HG03175 (cell line): ENCODE results near the gene METAP1D.
"Not testable (repeated sequence)": the region's sequence is repeated elsewhere in the genome, so short reads cannot be mapped to it uniquely, and the experiment has no call there.

ENCODE experiments used
- ATAC-seq: cut with Tn5 transposase; IDR thresholded peaks from one replicate; pipeline ENCODE4 v1.9.1; 2021; ENCODE audit warnings: mild to moderate bottlenecking, moderate library complexity; ENCODE audit not compliant: unreplicated experiment

Gene METAP1D

DNA sequence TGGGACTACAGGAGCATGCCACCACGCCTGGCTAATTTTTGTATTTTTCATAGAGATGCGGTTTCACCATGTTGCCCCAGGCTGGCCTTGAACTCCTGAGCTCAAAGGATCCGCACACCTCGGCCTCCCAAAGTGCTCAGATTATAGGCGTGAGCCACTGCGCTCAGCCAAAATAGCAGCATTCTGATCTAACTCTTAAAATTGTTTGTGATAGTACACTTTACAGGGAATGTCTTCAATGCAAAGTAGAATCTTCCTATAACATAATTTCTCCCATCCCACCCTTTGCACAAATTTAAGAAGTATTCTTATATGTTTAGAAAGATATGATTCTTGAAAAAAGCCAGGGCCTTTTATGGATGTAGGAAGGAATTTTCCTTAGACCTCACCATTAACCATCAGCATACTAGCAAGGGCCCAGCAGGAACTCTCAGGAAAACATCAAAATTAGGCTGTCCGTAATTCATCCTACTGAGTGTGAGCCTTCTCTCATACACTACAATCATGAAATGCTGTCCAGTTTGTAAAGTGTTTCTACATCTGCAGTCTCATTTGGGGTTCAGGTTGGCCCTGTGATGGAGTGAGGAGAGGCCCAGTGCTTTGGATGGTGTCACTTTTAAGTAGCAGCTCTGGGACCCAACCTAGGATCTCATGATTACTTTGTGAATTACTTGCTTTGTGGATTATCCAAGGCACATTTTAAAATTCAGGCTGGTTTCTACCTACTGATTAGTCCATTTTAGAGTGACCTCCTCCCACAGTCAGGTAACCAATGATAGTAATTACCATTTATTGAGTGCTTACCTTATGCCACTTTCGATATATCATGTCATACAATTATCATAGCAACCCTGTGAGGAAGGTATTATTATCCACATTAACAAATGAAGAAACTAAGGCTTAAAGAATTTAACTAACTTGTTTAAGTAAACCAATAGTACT lies 48.1 kb downstream of the METAP1D start:
- no peak for ATAC-seq

DNA sequence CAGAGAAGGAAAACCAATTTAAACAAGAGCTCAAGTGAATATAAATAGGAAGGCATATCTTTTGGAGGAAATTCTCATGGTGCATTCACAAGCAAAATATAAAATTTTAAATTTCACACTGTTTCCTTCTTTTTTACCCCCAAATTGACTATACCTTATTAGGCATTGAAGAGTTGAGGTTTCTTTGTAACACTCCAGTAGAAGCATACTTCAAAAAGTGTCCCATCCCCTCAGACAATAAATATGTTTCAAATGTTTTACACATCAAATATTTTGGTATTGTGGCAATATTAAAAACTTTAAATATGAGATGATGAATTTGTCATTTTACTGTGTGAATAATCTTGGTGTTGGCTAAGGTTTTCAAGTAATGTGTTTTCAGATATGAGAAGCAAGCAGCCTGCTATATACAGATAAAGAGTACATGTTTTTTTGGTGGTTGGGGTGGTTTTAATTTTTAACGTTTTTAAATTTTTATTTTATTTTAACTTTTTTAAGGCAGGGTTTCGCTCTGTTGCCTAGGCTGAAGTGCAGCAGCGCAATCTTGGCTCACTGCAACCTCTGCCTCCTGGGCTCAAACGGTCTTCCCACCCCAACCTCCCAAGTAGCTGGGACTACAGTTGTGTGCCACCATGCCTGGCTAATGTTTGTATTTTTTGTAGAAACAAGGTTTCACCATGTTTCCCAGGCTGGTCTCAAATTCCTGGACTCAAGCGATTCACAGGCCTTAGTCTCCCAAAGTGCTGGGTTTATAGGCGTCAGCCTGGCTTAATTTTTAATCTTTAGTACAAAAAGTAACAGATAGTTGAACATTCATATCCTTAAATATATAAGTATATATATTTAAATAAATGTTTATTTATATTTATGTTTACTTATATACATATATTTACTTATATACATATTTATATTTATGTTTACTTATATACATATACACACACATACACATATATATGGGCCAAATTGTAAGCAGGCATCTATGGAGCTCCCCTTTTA lies 49.1 kb downstream of the METAP1D start:
- ATAC-seq = no peak

DNA sequence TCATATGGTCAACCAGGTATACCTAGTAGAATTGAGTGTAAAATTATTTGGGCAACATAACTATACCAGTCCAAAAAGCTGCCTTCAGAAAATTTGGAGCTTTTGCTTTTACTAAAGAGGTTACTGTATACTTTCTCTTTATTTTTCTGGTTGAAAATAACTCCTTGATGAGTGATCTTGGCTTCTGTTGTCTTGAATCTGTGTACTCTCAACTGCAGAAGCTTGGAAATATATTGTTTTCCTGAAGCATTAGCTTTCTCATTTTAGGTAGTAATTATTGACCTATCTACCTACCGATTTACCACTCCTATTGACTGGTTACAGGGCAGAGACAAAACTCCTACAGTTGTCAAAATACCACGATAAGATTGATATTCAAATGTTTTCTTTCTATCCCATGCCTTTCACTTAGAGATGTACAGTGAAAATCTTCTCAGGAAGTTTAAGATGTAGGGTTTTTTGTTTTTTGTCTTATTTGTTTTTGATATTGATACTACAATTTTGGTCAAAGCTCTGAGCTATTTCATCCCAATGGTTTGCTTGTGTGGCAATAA lies 49.9 kb downstream of the METAP1D start:
- ATAC-seq = no peak

DNA sequence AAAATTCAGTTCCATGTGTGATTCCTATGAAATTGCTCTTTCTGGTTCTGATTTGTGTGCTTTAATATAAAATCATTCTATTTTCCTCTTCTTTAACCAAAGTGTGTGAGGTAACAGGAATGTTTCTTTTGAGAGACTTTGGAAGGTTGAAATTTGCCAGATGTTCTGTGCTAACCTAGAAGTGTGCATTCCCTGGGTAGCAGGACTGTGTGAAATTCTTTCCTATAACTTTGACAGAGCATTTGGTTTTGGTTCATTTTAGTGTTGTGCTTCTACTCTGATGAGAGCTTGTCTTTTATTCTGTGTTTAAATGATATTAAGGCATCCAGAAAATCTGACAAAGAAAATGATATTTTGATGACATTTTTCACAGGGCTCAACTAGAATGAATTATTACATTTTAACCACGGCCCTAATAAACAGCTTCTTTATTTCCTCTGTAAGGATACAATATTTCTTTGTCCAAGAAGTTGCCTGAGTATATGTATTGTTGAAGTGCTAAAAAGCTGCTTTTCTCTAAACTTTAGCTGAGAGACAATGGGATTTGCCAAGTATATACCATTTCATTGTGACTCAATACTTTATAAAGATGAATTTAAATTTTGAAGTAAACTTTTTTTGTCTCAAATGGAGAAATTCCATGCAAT lies 50.8 kb downstream of the METAP1D start:
- no peak for ATAC-seq

DNA sequence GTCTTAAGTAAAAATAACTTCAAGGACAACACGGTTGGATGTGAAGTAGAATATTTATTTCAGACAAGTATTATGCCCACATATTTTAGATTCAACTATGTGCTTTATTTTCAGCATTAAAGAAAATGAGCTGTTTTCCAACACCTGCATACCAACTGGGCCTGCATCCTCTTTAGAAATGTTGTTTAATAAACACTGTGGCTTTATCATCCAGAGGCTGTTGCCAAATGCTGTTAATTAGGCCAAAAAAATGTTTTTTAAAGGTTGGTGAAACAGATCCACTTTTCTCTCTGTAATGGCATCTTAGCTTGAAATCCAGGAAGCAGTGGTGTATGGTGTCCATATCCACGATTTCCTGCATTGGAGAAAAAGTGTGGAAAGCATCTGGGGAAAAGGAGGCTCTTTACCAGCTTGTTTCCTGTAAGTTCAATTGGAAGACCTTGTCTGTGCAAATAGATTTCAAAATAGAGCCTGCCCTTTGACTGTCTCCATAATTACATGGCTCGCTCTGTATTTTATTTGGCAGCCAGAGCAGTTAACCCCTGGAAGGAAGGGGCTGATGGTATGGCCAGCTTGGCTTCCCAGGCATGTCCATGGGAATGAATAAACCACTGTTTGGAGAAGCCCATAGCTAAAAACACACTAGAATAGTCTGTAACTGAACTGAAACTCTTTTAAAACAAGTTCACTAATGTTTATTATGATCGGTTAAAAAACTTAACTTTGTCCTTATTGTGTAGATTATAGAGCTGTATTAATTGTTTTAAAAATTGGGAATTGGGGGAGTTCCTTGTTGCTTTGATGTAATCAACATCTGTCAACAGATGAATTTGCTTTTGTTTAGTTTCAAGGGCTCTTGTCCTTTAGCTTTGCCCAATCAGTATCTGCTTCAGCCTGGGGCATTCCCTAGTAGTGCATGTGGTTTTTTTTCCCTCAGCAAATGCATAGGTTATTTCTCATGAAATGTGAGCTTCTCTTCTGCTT lies 52.5 kb downstream of the METAP1D start:
- ATAC-seq = no peak

DNA sequence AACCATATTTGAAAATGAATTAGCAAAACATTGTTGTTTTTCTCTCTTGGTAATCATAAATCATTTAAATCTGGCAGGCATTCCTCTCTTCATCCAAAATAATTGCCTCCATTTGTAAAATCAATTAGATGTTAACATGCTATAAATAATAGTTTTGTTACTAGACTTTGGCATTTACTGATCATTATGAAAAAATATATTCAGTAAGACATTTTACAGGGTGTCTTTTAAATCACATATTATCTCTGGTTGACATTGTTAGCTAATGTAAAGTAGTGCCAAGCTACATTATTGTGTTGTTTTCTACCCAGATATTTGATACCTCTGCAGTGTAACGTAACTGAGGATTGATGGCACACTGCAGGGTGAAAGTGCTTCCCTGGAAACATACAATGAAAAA lies 53.7 kb downstream of the METAP1D start:
- ATAC-seq = no peak

DNA sequence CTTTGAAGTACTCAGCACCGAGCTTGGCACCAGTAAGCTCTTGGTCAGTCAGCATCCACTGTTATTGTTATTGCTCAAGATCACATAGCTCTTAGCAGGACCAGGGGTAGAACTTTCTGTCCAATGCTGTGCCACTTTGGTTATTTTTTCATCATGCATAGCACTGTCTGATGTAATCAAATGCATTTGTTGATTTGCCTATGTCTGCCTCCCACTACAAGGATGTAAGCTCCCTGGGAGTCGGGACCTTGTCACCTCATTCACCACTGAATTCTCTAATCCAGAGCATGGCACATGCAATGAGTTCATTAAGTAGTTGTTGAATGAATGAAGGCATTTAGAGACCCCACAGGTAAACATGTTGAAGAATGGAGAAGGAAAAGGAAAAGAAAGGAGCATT lies 56.5 kb downstream of the METAP1D start:
- no peak for ATAC-seq

DNA sequence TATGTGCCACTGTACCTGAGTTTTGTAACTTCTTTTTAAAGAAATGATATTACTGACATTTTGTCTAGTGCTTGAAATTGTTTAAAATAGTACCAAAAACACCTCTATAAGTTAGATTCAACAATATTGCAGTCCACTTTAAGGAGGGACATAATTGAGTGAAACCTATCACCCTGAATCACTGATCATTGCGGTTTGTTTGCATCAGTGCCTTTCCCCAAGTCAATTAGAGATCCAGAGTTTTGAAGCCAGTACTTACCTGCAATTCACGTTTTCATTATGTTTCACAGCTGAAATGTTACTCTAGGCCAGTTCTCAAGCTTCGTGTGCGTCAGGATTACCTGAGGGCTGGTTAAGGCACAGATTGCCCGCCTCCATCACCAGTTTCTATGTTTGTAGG lies 58.9 kb downstream of the METAP1D start:
- ATAC-seq = no peak

DNA sequence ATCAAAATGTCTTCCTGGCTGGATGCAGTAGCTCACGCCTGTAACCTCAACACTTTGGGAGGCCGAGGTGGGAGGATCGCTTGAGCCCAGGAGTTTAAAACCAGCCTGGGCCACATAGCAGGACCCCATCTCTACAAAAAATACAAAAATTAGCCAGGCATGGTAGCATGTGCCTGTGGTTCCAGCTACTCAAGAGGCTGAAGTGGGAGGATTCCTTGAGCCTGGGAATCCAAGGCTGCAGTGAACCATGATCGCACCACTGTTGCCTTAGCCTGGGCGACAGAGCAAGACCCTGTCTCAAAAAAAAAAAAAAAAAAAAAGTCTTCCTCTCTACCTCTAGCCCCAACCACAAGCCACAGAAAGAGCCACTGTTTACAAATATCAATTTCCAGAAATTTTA lies 60.4 kb downstream of the METAP1D start:
- ATAC-seq = not testable (repeated sequence)

DNA sequence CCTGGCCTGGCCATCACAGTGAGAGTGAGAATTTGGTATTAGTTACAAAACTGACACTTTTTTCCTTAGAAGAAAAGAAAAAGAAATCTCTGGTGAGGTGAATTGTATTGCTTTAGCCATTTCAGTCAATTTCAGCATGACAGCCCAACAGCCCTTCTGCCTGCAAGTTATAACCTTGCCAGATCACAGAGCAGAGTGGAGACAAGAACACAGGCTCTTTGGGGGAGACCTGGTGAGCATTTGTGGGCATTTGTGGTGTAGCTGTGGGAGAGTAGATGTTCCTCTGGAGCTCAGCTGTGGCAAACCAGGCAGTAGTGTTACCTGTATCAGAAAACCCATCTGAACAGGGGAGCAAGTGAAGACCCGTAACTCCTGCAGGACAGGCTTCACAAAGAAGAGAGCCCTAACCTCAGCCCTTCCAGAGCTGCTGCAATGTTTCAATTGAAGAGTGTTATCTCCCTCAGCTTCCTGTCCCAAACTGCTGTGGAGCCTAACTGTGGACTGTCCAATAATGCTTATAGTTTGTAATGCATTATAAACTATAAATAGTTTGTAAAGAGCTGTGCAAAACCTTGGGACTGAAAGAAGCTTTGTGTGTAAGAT lies 62.8 kb downstream of the METAP1D start:
- no peak for ATAC-seq

DNA sequence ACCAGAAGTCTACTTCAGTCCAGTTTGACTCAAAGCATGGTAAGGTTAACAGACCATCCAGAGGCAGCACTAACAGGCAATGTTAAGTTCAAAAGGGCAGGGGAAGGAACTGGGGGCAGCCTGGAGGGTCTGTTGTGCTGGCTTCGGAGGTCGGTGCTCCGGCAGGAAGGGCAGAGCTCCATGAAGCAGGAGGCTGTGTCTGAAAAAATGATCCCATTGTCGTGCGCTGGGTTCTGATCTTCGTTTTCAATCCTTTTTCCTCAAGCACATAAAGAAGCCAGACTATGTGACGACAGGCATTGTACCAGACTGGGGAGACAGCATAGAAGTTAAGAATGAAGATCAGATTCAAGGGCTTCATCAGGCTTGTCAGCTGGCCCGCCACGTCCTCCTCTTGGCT lies 63.7 kb downstream of the METAP1D start:
- ATAC-seq = no peak

DNA sequence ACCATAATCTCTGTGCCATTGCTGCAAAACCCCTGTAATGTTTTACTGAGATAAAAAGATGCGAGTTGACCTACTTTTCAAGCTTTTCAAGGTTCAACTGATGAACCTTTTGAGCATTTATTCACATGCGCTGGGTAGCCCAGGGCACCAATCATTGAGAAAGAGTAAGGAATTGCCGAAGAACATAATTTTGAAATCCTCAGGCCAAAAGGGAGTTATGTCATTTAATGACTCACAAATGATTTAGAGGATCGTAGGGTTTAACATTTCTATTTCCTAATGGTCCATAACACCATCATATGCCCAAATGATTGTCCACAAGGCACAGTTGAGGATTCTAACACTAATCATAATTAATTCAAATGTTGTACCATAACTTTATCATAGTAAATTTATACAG lies 65.4 kb downstream of the METAP1D start:
- no peak for ATAC-seq

DNA sequence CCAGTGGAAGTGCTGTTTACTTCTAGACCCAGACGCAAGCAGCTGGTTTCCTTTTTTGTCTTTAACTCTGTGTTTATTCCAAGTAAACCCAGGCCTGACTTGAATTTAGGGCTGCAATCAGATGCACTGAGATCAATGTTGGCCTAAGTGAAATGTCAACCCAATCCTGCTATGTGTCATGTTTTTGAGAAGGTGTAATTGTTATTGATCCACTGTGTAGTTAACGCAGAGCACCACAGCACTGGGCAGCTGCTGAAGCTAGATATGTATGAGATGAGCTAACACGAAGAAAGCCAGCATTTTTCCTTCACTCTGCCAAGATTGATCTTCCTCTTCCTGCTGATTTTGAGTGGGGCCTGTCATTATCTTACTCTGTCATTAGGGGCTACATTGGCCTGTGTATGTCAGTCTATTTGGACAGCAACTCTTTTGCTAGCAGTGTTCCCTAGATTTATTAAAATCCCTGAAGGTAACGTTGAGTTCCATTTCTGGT lies 66.7 kb downstream of the METAP1D start:
- ATAC-seq = no peak

DNA sequence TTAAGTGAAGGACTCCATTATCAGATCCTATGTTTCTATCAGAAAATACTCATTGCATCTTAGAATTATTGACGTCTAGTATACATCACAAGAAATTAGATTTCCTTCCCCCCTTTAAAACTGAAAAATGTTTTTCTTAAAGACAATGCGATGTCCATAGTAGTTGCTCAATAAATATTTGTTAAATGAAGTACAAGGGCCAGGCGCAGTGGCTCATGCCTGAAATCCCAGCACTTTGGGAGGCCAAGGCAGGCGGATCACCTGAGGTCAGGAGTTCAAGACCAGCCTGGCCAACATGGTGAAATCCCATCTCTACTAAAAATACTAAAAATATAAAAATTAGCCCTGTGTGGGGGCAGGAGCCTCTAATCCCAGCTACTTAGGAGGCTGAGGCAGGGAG lies 68.2 kb downstream of the METAP1D start:
- not testable (repeated sequence) for ATAC-seq

DNA sequence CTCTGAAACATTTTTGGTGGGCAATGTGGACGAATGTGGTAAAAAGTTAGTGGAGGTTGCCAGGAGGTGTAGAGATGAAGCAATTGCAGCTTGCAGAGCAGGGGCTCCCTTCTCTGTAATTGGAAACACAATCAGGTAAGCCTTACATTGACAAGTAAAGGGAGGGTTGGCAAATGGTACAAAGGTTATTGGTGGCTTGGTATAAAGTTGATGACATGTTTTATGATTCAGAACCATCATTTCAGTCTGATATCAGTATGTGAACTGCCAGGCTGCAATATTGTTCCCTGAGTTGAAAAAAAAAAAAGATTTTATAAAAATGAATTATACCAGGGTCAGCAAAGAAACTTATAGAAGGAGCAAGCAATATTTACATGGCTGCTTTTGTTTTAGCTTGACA lies 71.2 kb downstream of the METAP1D start:
- no peak for ATAC-seq

DNA sequence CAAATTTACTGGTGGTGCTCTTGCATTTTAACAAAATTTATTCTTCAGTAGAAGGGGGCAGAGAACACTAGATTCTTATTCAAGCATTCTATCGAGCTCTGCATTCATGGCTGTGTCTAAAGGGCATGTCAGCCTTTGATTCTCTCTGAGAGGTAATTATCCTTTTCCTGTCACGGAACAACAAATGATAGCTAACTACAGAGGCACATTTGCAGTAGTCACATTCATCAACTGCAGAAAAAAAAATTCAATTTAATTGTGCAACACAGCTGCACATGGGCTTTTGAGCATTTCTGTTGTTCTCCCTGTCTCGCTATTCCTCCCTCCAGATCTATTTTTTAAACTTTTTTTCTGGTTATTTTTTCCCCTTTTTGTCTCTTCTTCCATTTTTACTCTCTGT lies 72.5 kb downstream of the METAP1D start:
- no peak for ATAC-seq

DNA sequence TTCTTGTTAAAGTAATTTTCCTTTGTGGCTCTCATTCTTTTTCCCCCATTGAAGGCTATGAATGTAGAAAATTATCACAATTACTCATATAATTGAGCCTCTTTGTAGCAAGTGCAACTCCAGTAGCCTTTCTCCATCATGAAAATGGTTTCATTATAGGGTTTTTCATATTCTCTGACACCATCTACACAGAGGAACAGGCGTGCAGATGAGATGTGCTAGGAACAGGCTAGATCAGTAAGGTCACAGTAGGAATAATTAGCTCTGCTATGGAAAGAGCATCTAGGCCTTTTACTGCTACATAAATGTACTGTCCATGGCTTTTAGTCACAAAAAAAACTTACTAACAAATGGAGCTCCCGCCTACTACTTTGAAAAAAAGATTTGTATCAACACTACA lies 73.0 kb downstream of the METAP1D start:
- ATAC-seq = no peak

DNA sequence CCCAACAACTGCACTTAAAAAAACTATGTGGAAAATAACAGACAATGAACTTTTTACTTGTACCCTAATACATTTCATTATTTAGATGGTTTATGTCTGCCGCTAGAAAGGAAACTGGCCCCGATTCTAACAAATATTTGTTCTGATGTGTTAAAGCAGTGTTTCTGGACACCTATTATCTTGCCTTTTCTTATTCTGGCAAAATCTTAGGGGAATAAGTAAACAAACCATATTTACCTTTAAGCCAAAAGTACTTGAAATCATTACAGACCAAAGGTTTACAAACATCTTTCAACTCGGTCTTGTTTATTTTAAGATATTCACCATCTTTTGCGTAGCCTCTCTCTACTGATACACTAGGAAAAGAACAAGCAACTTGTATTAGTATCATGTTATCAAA lies 73.8 kb downstream of the METAP1D start:
- ATAC-seq = no peak

DNA sequence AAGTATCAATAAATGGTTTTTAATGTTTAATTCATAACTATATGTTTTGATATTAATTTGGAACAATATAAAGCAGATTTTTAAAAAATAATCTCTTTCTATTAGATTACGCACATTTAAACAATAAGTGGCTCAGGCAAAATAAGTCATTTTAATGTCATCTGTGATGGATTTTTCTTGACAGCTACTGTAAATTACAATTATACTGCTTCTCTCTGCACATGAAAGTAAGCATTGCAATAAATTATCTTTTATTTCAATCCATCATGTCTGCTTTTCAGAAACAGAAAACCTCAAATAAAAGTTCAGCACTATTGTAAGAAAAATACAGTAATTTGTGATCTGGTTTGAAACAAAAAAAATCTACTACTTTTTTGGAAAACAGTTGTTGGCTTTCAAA lies 74.5 kb downstream of the METAP1D start:
- ATAC-seq = no peak
